Measurements from ENCODE around the gene VDR.
A peak's percentile ranks its signal among the peaks of the same experiment; 100 is the strongest.

Gene VDR

DNA sequence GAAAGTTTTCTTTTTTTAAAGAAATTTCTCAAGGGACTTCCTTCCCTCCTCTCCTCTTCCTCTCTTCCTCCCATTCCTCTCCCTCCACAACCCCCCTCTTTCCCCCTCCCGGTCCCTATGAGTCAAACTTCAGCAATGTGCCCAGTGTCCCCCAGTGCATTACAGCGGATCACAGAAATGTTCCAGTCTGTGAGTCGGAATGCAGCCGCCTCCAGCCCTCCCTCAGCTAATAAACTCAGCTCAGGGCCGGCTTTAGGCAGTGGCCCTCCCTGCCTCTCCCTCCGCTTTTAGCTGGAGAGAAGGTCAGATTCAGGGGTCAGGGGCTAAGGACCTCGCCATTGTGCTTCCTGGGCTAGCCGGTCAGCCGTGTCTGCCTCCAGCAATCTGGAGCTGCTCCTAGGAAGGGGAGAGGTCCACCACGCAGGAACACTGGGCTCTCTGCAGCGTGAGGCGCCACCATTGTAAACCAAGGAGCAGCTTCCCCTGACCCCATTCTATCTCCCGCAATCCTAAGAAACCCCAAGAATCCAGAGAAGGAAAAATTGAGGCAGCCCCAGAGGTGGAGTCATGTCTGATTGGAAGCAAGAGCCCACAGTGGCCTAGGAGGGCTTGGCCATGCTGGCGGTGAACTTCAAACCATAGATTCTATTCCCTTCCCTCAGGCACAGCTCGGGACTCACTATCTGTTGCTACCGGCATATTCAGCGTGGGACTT, 84.0 kb downstream of the VDR start:
- peak; percentile 88 for DNase-seq (ENCODE audit: extremely low read depth, low read depth)
- TF ChIP-seq, protein P1, sequence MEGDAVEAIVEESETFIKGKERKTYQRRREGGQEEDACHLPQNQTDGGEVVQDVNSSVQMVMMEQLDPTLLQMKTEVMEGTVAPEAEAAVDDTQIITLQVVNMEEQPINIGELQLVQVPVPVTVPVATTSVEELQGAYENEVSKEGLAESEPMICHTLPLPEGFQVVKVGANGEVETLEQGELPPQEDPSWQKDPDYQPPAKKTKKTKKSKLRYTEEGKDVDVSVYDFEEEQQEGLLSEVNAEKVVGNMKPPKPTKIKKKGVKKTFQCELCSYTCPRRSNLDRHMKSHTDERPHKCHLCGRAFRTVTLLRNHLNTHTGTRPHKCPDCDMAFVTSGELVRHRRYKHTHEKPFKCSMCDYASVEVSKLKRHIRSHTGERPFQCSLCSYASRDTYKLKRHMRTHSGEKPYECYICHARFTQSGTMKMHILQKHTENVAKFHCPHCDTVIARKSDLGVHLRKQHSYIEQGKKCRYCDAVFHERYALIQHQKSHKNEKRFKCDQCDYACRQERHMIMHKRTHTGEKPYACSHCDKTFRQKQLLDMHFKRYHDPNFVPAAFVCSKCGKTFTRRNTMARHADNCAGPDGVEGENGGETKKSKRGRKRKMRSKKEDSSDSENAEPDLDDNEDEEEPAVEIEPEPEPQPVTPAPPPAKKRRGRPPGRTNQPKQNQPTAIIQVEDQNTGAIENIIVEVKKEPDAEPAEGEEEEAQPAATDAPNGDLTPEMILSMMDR (IDR thresholded peaks at IDR 0.05; ENCODE audit: low read depth, low read length), result no peak

DNA sequence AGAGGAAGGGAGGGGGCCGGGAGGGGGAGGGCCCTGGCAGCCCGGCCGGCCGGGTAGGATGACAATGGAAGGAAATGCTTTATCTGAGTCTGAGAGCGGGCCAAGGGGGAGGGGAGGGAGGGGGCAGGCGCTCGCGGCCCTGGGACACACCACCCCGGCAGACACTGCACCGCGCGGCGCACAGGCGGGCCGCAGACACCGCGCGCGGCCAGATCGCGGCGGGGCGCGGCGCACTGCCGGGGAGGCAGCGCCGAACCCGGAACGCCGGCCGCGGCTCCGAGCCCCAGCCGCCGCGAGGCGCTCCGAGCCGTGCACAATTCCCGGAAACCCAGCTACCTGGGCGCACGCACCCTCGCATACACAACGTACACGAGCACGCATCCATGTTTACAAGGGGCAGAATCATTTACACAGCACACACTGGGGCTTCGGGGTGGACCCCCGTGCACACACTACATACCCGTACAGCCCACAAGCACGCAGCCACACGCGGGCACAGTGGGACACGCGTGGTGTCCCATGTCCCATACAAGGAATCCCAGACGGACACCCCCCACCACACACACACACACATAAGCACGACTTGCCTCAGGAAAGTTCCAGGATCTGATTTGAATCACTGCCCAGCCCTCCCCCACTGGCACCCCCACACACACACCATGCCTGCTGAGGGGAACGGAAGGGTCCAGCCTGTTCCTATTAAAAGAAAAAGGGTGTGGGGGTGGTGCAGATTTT, 84.7 kb downstream of the VDR start, which contains the start of gene HDAC7:
Gene HDAC7, minus strand, starts transcription at position 8 of the 735 bp plus-strand sequence. CDS start 118 bp downstream, outside the sequence.
- TF ChIP-seq, protein P1 (IDR thresholded peaks at IDR 0.05; ENCODE audit: low read depth, low read length), result no peak
- peak; percentile 75 for DNase-seq (ENCODE audit: extremely low read depth, low read depth)

GRCh38 chr12:47819138-47819895, 85.5 kb downstream of the VDR start:
- TF ChIP-seq, protein P1 (IDR thresholded peaks at IDR 0.05; ENCODE audit: low read depth, low read length), result peak; percentile 43
- DNase-seq (ENCODE audit: extremely low read depth, low read depth), result no peak

DNA sequence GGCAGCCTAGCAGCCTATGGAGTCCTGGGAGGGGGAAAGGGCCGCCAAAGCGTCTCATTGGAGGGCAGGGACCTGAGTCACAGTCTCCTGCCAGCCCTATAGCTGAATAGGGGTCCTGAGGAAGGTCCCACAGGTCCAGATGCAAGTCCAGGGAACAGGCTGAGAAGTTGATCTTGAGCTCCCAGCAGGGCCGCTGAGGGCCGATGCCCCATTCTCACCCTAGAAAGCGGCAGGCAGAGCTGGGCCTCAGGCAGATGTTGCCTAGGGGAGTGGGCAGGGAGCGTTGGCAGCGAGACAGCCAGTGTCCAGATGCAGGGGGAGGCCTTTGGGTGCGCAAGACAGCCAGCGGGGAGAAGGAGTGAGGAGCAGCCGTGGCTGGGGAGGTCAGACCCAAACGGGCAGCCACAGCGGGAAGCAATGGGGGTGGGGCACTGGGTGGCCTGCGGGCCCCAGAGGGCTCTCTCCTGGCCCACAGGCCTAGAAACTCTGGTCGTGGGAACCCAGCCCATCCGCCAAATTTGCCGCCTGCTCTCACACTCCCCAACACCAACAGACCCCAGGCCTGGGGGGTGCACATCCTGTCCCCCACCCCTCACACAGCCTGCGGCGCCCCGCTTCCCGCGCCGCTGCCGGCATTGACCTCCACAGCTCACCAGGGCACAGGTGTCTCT, 86.2 kb downstream of the VDR start:
- DNase-seq (ENCODE audit: extremely low read depth, low read depth), result no peak
- TF ChIP-seq, protein P1 (IDR thresholded peaks at IDR 0.05; ENCODE audit: low read depth, low read length), result no peak

- no peak for DNase-seq (ENCODE audit: extremely low read depth, low read depth)
- TF ChIP-seq, protein P1 (IDR thresholded peaks at IDR 0.05; ENCODE audit: low read depth, low read length), result no peak; the same call in 1 of the 2 replicates
Observed at GRCh38 chr12:47818007-47818376, 86.8 kb downstream of the VDR start.

DNA sequence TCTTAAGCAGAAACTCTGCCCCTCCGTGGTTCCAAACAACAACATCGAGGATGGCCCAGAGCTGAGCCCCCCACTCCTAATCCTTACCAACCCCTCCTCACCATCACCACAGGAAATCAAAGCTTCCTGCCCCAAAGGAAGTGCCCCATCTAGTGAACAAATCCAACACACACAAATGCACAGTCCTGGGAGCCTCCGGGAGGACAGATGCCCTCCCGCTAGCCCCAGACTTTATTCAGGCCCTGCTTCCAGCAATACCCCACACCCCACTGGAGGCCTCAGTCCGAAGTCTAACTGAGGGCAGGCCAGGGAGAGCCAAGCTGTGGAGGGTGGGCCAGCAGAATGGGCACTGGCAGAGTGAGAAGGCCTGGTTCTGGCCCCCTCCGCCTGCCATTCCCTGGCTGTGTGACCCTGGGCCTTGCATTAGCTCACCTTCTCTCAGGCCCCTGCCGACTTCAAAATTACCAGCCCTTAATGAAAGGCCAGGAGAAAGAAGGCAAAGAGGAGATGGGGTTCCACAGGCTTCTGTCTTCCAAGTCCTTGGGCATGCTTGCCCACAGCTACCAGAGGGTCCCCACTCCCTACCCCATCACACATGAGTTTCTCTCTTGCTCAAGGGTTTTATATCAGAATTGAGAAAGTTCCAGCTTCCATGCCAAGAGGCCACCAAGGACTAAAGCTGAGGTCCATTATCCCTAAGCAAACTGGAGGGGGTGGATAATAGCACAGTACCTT, 87.4 kb downstream of the VDR start:
- TF ChIP-seq, protein P1 (IDR thresholded peaks at IDR 0.05; ENCODE audit: low read depth, low read length), result peak; percentile 41
- DNase-seq (ENCODE audit: extremely low read depth, low read depth), result no peak

Measured in AG09319 (cell line).